Mucosa of rectum (tissue), 2 donors: ENCODE data around the gene FBXO11.

Experiments
- H3K27ac ChIP-seq, 2 donors: one replicate each; pipeline ENCODE4 v1.7.0; 2013; ENCODE audit warnings: inconsistent platforms in 2 of 2, low read depth in 2 of 2, low read length in 2 of 2
- H3K27me3 ChIP-seq, 2 donors: one replicate each; pipeline ENCODE4 v1.7.0; 2013; ENCODE audit warnings: low read length in 2 of 2; ENCODE audit not compliant: control insufficient read depth in 2 of 2, insufficient read depth in 2 of 2
- H3K36me3 ChIP-seq, 2 donors: one replicate each; pipeline ENCODE4 v1.7.0; 2013; ENCODE audit warnings: low read length in 2 of 2; ENCODE audit not compliant: control insufficient read depth in 2 of 2, insufficient read depth in 2 of 2
- H3K4me1 ChIP-seq, 2 donors: one replicate each; pipeline ENCODE4 v1.7.0; 2013; ENCODE audit warnings: low read length in 2 of 2, mild to moderate bottlenecking in 1 of 2; ENCODE audit not compliant: control insufficient read depth in 2 of 2, insufficient read depth in 2 of 2
- H3K4me3 ChIP-seq, 2 donors: one replicate each; pipeline ENCODE4 v1.7.0; 2013; ENCODE audit warnings: low read length in 2 of 2
- H3K9ac ChIP-seq, 2 donors: one replicate each; pipeline ENCODE4 v1.7.0; 2013; ENCODE audit warnings: low read length in 2 of 2, low read depth in 1 of 2, mild to moderate bottlenecking in 1 of 2
- H3K9me3 ChIP-seq, 2 donors: one replicate each; pipeline ENCODE4 v1.7.0; 2013; ENCODE audit warnings: low read length in 2 of 2; ENCODE audit not compliant: control insufficient read depth in 2 of 2
- donor health status: healthy.
- donor health status: Normal muscosa, but diverticular disease.

FBXO11 gene

GRCh38 chr2:47774567-47774966 is 131.7 kb downstream of the FBXO11 start:
- Histone ChIP-seq H3K9ac (no peak overlapping the region), H3K27me3 (no peaks in the 10 kb centered on the region), H3K4me3 (no peak overlapping the region), H3K27ac (no peak overlapping the region), H3K4me1 (no peaks in the 10 kb centered on the region), H3K36me3 (no peaks in the 10 kb centered on the region), H3K9me3 (no peaks in the 10 kb centered on the region)

- Histone ChIP-seq H3K27me3 (no peaks in the 10 kb centered on the region), H3K4me3 (no peak overlapping the region), H3K9me3 (no peaks in the 10 kb centered on the region), H3K36me3 (no peaks in the 10 kb centered on the region), H3K27ac (no peak overlapping the region), H3K9ac (no peak overlapping the region), H3K4me1 (no peaks in the 10 kb centered on the region)
Measured at GRCh38 chr2:47772343-47772742, 134.0 kb downstream of the FBXO11 start.

GRCh38 chr2:47771211-47771610 is 135.1 kb downstream of the FBXO11 start:
- no peaks in the 10 kb centered on the region for H3K36me3 ChIP-seq
- no peak overlapping the region for H3K27ac ChIP-seq
- no peak overlapping the region for H3K9ac ChIP-seq
- no peaks in the 10 kb centered on the region for H3K9me3 ChIP-seq
- H3K4me3 ChIP-seq, result no peak overlapping the region
- no peaks in the 10 kb centered on the region for H3K27me3 ChIP-seq
- H3K4me1 ChIP-seq, result no peaks in the 10 kb centered on the region

GRCh38 chr2:47769318-47769717 is 137.0 kb downstream of the FBXO11 start:
- Histone ChIP-seq H3K36me3 (no peaks in the 10 kb centered on the region), H3K4me1 (no peaks in the 10 kb centered on the region), H3K27me3 (no peaks in the 10 kb centered on the region), H3K4me3 (no peak overlapping the region), H3K9ac (no peak overlapping the region), H3K27ac (no peak overlapping the region), H3K9me3 (no peaks in the 10 kb centered on the region)

GRCh38 chr2:47767880-47768609 is 138.3 kb downstream of the FBXO11 start:
- Histone ChIP-seq H3K4me1 (no peaks in the 10 kb centered on the region), H3K4me3 (no peak overlapping the region), H3K9ac (no peak overlapping the region), H3K27me3 (no peaks in the 10 kb centered on the region), H3K27ac (no peak overlapping the region), H3K9me3 (no peaks in the 10 kb centered on the region), H3K36me3 (no peaks in the 10 kb centered on the region)

- Histone ChIP-seq H3K9ac (no peak overlapping the region), H3K27ac (no peak overlapping the region), H3K9me3 (no peaks in the 10 kb centered on the region), H3K4me1 (no peaks in the 10 kb centered on the region), H3K36me3 (no peaks in the 10 kb centered on the region), H3K4me3 (no peak overlapping the region), H3K27me3 (no peaks in the 10 kb centered on the region)
Measured at GRCh38 chr2:47767497-47767844, 138.8 kb downstream of the FBXO11 start.

- Histone ChIP-seq H3K27me3 (no peaks in the 10 kb centered on the region), H3K4me3 (no peak overlapping the region), H3K4me1 (no peaks in the 10 kb centered on the region), H3K27ac (no peak overlapping the region), H3K36me3 (no peaks in the 10 kb centered on the region), H3K9me3 (no peaks in the 10 kb centered on the region), H3K9ac (no peak overlapping the region)
Measured at GRCh38 chr2:47751856-47752414, 154.4 kb downstream of the FBXO11 start.

GRCh38 chr2:47747878-47748277 is 158.4 kb downstream of the FBXO11 start:
- no peak overlapping the region for H3K4me3 ChIP-seq
- no peak overlapping the region for H3K9ac ChIP-seq
- no peaks in the 10 kb centered on the region for H3K9me3 ChIP-seq
- H3K36me3 ChIP-seq, result no peaks in the 10 kb centered on the region
- H3K27me3 ChIP-seq, result peaks cover 0 to 2% of the 10 kb centered on the region in 2 donors
- no peak overlapping the region for H3K27ac ChIP-seq
- H3K4me1 ChIP-seq, result no peaks in the 10 kb centered on the region

GRCh38 chr2:47744074-47744473 is 162.2 kb downstream of the FBXO11 start:
- Histone ChIP-seq H3K27ac (no peak overlapping the region), H3K4me1 (no peaks in the 10 kb centered on the region), H3K9me3 (no peaks in the 10 kb centered on the region), H3K27me3 (peaks cover 0 to 2% of the 10 kb centered on the region in 2 donors), H3K9ac (no peak overlapping the region), H3K36me3 (no peaks in the 10 kb centered on the region), H3K4me3 (no peak overlapping the region)

GRCh38 chr2:47741637-47742036 is 164.7 kb downstream of the FBXO11 start:
- Histone ChIP-seq H3K27me3 (peaks cover 0 to 2% of the 10 kb centered on the region in 2 donors), H3K9me3 (no peaks in the 10 kb centered on the region), H3K4me3 (no peak overlapping the region), H3K36me3 (no peaks in the 10 kb centered on the region), H3K9ac (no peak overlapping the region), H3K27ac (no peak overlapping the region), H3K4me1 (no peaks in the 10 kb centered on the region)
